ENCODE data around the gene SUFU.

DNA sequence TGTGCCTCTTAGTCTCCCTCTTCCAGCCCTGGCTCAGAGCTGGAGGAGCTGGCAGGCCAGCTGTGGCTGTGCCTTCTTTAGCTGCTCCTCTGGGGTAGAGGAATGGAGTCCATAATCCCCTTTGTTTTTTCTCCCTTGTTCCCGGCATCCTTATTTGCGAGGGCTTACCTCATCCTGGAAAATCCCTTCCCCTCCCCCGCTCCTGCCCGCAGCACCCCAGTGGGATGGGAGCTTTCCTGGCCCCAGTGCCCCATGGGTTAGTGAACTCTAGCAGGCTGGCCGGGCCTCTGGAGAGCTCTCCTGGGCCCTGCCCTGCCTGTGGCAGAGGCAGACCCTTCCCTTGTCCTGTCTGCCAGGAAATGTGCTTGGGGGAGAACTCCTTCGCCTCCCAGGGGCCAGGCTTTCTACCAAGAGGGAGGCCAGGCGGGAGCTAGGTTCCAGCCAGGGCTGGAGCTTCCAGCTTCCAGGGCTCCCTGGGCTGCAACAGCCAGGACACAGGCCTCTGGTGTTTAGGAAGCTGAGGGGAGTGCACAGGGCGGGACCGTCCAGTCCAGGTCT, 124.0 kb downstream of the SUFU start:
- TF ChIP-seq, protein P1, sequence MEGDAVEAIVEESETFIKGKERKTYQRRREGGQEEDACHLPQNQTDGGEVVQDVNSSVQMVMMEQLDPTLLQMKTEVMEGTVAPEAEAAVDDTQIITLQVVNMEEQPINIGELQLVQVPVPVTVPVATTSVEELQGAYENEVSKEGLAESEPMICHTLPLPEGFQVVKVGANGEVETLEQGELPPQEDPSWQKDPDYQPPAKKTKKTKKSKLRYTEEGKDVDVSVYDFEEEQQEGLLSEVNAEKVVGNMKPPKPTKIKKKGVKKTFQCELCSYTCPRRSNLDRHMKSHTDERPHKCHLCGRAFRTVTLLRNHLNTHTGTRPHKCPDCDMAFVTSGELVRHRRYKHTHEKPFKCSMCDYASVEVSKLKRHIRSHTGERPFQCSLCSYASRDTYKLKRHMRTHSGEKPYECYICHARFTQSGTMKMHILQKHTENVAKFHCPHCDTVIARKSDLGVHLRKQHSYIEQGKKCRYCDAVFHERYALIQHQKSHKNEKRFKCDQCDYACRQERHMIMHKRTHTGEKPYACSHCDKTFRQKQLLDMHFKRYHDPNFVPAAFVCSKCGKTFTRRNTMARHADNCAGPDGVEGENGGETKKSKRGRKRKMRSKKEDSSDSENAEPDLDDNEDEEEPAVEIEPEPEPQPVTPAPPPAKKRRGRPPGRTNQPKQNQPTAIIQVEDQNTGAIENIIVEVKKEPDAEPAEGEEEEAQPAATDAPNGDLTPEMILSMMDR (IDR thresholded peaks at IDR 0.05; ENCODE audit: low read depth, low read length) = no peak
- no peak for TF ChIP-seq EZH2phosphoT487 (IDR thresholded peaks at IDR 0.05; ENCODE audit: low read depth)
